HG03196 (cell line): ENCODE data around the gene DBNL.

Experiments
- ATAC-seq: cut with Tn5 transposase; IDR thresholded peaks from one replicate; pipeline ENCODE4 v1.9.1; 2021; ENCODE audit not compliant: unreplicated experiment

The DBNL gene

GRCh38 chr7:44042221-44042620 lies 2.3 kb upstream of the DBNL start:
- ATAC-seq, result no peak

GRCh38 chr7:44043902-44044301 lies 600 bp upstream of the DBNL start:
- no peak for ATAC-seq

- ATAC-seq, result peak; percentile 14
Observed at GRCh38 chr7:44045226-44046014, 918 bp downstream of the DBNL start.

GRCh38 chr7:44046321-44047061 lies 2.0 kb downstream of the DBNL start:
- peak; percentile 42 for ATAC-seq

- no peak for ATAC-seq
Observed at GRCh38 chr7:44048031-44048795, 3.7 kb downstream of the DBNL start.

GRCh38 chr7:44050121-44050914 lies 5.8 kb downstream of the DBNL start:
- ATAC-seq, result no peak

GRCh38 chr7:44050915-44051560 lies 6.5 kb downstream of the DBNL start:
- no peak for ATAC-seq

GRCh38 chr7:44051611-44052220 lies 7.2 kb downstream of the DBNL start:
- no peak for ATAC-seq

GRCh38 chr7:44052771-44053365 lies 8.4 kb downstream of the DBNL start:
- ATAC-seq, result no peak

- no peak for ATAC-seq
Observed at GRCh38 chr7:44056681-44057080, 12.2 kb downstream of the DBNL start.

GRCh38 chr7:44057181-44057848 lies 12.8 kb downstream of the DBNL start:
- ATAC-seq, result no peak

- ATAC-seq, result no peak
Observed at GRCh38 chr7:44057849-44058758, 13.6 kb downstream of the DBNL start.

GRCh38 chr7:44058759-44059218 lies 14.3 kb downstream of the DBNL start:
- ATAC-seq, result no peak

- ATAC-seq, result no peak
Observed at GRCh38 chr7:44059219-44060090, 15.0 kb downstream of the DBNL start.

- no peak for ATAC-seq
Observed at GRCh38 chr7:44060091-44060947, 15.8 kb downstream of the DBNL start.
